GM03348 (cell line): ENCODE measurements around the gene HMGXB3.

Source experiments
- DNase-seq: peaks from one replicate; pipeline ENCODE4 v3.0.0; 2012; ENCODE audit warnings: low spot score

The HMGXB3 gene

DNA sequence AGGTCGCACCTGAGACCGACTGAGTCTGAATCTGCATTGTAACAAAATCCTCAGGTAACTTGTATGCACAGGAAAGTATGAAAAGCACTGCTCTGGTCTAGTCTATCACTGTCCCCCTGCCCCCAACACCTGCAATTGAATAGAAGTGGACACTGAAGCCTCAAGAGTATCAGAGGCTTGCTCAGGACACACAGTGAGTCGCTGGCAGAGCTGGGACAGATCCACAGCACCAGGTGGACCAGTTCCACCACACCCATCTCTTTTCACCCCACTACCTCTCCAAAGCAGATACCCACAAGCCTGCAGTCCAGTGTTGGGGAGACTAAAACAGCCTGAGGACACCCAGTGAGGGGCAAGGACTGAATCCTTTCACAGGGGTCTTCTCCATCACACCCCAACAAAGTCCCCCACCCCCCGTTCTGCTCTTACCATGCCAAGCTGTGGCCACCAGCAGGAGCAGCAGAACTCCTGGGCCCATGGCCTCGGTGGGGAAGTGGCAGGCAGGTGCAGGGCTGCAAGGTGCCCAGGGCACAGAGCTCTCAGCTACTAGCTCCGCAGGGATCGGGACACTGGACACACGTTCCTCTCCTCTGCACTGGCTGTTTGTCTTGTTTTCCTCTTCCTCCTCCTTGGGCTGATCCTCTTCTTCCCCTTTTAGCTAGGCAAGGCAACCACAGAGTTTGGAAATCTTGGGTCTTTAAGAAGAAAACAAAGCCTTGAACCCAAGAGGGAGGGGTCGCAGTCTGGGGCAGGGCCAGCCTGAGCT is 85.6 kb downstream of the HMGXB3 start, which contains the start of gene CSF1R:
Gene CSF1R (minus strand): TSS at position 605 of the 766 bp plus-strand sequence. CDS start 127 bp downstream, at position 478.
- DNase-seq, result no peak

DNA sequence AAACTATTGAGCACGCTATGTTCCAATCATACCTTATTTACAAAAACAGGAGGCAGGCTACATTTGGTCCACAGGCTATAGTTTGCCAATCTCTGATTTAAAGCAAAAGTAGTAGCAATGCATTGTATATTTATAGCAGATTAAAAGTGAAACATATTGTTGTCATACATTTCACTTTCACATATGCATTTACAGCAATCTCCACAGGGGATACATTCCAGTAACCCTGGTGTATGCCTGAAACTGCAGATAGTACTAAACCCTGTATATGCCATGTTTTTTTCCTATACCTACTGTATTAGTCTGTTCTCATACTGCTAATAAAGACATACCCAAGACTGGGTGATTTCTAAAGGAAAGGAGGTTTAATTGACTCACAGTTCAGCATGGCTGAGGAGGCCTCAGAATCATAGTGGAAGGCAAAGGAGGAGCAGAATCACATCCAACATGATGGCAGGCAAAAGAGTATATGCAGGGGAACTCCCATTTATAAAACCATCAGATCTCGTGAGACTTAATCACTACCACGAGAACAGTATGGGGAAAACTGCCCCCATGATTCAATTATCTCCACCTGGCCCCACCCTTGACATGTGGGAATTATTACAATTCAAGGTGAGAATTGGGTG is 91.7 kb downstream of the HMGXB3 start:
- DNase-seq, result no peak

DNA sequence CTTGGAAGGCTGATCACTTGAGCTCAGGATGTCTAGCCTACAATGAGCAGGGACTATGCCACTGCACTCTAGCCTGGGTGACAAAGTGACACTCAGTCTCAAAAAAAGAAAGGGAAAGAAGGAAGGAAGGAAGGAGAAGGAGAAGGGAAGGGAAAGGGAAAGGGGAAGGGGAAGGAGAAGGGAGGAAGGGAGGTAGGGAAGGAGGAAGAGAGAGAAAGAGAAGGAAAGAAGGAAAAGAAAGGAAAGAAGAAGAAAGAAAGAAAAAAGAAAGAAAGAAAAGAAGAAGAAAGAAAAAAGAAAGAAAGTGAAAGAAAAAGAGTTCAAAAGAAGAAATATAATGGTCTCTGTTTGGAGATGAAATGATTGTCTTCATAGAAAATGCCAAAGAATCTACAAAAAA is 96.6 kb downstream of the HMGXB3 start:
- no peak for DNase-seq

DNA sequence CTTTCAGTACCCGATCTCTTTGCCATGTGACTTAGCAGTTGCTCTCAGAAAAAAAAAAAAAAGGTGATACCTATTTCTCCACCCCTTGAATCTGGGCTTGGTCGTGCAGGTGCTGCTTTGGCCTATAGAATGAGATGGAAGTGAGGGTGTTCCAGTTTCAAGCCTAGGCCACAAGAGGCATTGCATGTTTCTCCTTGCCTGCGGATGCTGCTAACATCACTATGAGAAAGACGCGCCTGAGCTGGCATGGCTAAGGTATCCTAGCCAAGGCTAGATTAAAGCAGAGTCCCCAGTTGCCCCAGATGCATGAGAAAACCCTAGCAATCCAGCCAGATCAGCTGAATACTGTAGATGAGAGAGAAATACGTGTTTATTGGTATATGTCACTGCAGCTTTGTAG is 100.5 kb downstream of the HMGXB3 start:
- DNase-seq, result no peak
